ACHN (cell line): ENCODE measurements around the gene GALNT17.

Experiments used
- DNase-seq: peaks from one replicate; pipeline ENCODE4 v3.0.0-alpha.2; 2015
- in situ Hi-C: cut with HindIII; loops from 2 replicates; pipeline ENCODE4 v1.10.0; 2017; ENCODE audit warnings: low sequenced_read_pairs, low pct_ligation_motif_present, low pct_unique_long_range_greater_than_20kb

Gene GALNT17

GRCh38 chr7:71132127-71132376, at the start of gene GALNT17:
Gene GALNT17, plus strand, starts transcription at chr7:71132144.
- in situ Hi-C loops = no loop called here
- no peak for DNase-seq

- in situ Hi-C loops = no loop called here
- no peak for DNase-seq
These were observed 36.6 kb upstream of the GALNT17 start for GRCh38 chr7:71095266-71095860.

GRCh38 chr7:71096351-71096750, 35.6 kb upstream of the GALNT17 start:
- no peak for DNase-seq
- in situ Hi-C loops = no loop called here

GRCh38 chr7:71106226-71106625, 25.7 kb upstream of the GALNT17 start:
- in situ Hi-C loops = no loop called here
- no peak for DNase-seq

GRCh38 chr7:71112436-71112835, 19.5 kb upstream of the GALNT17 start:
- in situ Hi-C loops = no loop called here
- no peak for DNase-seq

- no peak for DNase-seq
- in situ Hi-C loops = no loop called here
These were observed 11.8 kb upstream of the GALNT17 start for GRCh38 chr7:71120096-71120495.

- in situ Hi-C loops = no loop called here
- no peak for DNase-seq
These were observed 2.8 kb upstream of the GALNT17 start for GRCh38 chr7:71129126-71129525.

GRCh38 chr7:71130031-71130679, 1.8 kb upstream of the GALNT17 start:
- no peak for DNase-seq
- in situ Hi-C loops = no loop called here

- in situ Hi-C loops = no loop called here
- DNase-seq = no peak
These were observed 453 bp upstream of the GALNT17 start for GRCh38 chr7:71131256-71132126.

- in situ Hi-C loops = no loop called here
- DNase-seq = no peak
These were observed 660 bp downstream of the GALNT17 start for GRCh38 chr7:71132377-71133231.

- no peak for DNase-seq
- in situ Hi-C loops = no loop called here
These were observed 1.3 kb downstream of the GALNT17 start for GRCh38 chr7:71133232-71133622.

- in situ Hi-C loops = no loop called here
- DNase-seq = no peak
These were observed 1.9 kb downstream of the GALNT17 start for GRCh38 chr7:71133856-71134255.

- in situ Hi-C loops = no loop called here
- DNase-seq = no peak
These were observed 3.2 kb downstream of the GALNT17 start for GRCh38 chr7:71135116-71135515.

GRCh38 chr7:71135663-71136062, 3.7 kb downstream of the GALNT17 start:
- no peak for DNase-seq

GRCh38 chr7:71137479-71137878, 5.5 kb downstream of the GALNT17 start:
- DNase-seq = no peak
- in situ Hi-C loops = no loop called here

More at GRCh38 chr7:71135663-71136062, 3.7 kb downstream of the GALNT17 start:
- in situ Hi-C loops = no loop called here

- no peak for DNase-seq
- in situ Hi-C loops = no loop called here
These were observed 8.3 kb downstream of the GALNT17 start for GRCh38 chr7:71140264-71140663.

- in situ Hi-C loops = no loop called here
- DNase-seq = no peak
These were observed 13.0 kb downstream of the GALNT17 start for GRCh38 chr7:71144963-71145362.

GRCh38 chr7:71145906-71146901, 14.3 kb downstream of the GALNT17 start:
- no peak for DNase-seq
- in situ Hi-C loops = no loop called here
